T-helper 9 cell (primary cell): Measurements from ENCODE around the gene RIN1.
"Not testable (repeated sequence)": the region's sequence is repeated elsewhere in the genome, so short reads cannot be mapped to it uniquely, and the experiment has no call there.

ENCODE experiments used
- DNase-seq: peaks from one replicate; pipeline ENCODE4 v3.0.0-alpha.2; 2020

The RIN1 gene

GRCh38 chr11:66360406-66361073 lies 24.3 kb upstream of the RIN1 start:
- no peak for DNase-seq

GRCh38 chr11:66359662-66360087 lies 23.4 kb upstream of the RIN1 start:
- no peak for DNase-seq

- DNase-seq, result not testable (repeated sequence)
Measured at GRCh38 chr11:66350560-66351235, 14.5 kb upstream of the RIN1 start.

GRCh38 chr11:66349084-66349386 lies 12.8 kb upstream of the RIN1 start:
- no peak for DNase-seq

GRCh38 chr11:66347425-66348276 lies 11.4 kb upstream of the RIN1 start, which contains the start of gene B4GAT1:
Gene B4GAT1 (minus strand): TSS chr11:66347629. CDS start chr11:66347545, 84 bp downstream.
- peak; percentile 63 for DNase-seq

GRCh38 chr11:66346476-66347424 lies 10.5 kb upstream of the RIN1 start:
- no peak for DNase-seq

GRCh38 chr11:66345316-66345649 lies 9.0 kb upstream of the RIN1 start:
- no peak for DNase-seq

GRCh38 chr11:66344550-66345315 lies 8.5 kb upstream of the RIN1 start, which contains the start of gene BRMS1:
Gene BRMS1 (minus strand): TSS chr11:66345104. CDS start chr11:66342234, 2,870 bp downstream.
- DNase-seq, result peak; percentile 97

GRCh38 chr11:66343176-66343575 lies 6.9 kb upstream of the RIN1 start:
- DNase-seq, result no peak

GRCh38 chr11:66341502-66342126 lies 5.4 kb upstream of the RIN1 start:
- DNase-seq, result no peak

GRCh38 chr11:66340596-66341501 lies 4.6 kb upstream of the RIN1 start:
- no peak for DNase-seq

- no peak for DNase-seq
Measured at GRCh38 chr11:66339686-66340483, 3.7 kb upstream of the RIN1 start.

- no peak for DNase-seq
Measured at GRCh38 chr11:66339162-66339675, 3.0 kb upstream of the RIN1 start.

- no peak for DNase-seq
Measured at GRCh38 chr11:66338276-66339161, 2.3 kb upstream of the RIN1 start.

- DNase-seq, result no peak
Measured at GRCh38 chr11:66337103-66337899, 1.1 kb upstream of the RIN1 start.

GRCh38 chr11:66335531-66336233 lies 552 bp downstream of the RIN1 start:
- DNase-seq, result no peak
